ENCODE results near the gene HDAC9.

Gene HDAC9

GRCh38 chr7:18583305-18583704 is 87.8 kb downstream of the HDAC9 start:
- no peak for TF ChIP-seq CTCF (conservative IDR thresholded peaks at IDR 0.05; ENCODE audit: control insufficient read depth, insufficient read depth, low read depth, low read length)

GRCh38 chr7:18590241-18590640 is 94.7 kb downstream of the HDAC9 start:
- DNase-seq (ENCODE audit: low read depth) = no peak
- TF ChIP-seq CTCF (conservative IDR thresholded peaks at IDR 0.05; ENCODE audit: control insufficient read depth, insufficient read depth, low read depth, low read length) = no peak

More at GRCh38 chr7:18583305-18583704, 87.8 kb downstream of the HDAC9 start:
- H3K4me3 ChIP-seq (ENCODE audit: control insufficient read depth, low read depth, low read length) = no peak overlapping the region
- peak; percentile 18 for DNase-seq (ENCODE audit: low read depth)

GRCh38 chr7:18590744-18591340 is 95.3 kb downstream of the HDAC9 start:
- no peak overlapping the region for H3K4me3 ChIP-seq (ENCODE audit: control insufficient read depth, low read depth, low read length)
- peak; percentile 77 for DNase-seq (ENCODE audit: low read depth)
- TF ChIP-seq CTCF (conservative IDR thresholded peaks at IDR 0.05; ENCODE audit: control insufficient read depth, insufficient read depth, low read depth, low read length) = peak; percentile 74

More at GRCh38 chr7:18590241-18590640, 94.7 kb downstream of the HDAC9 start:
- no peak overlapping the region for H3K4me3 ChIP-seq (ENCODE audit: control insufficient read depth, low read depth, low read length)

- DNase-seq (ENCODE audit: low read depth) = no peak
- no peak overlapping the region for H3K4me3 ChIP-seq (ENCODE audit: control insufficient read depth, low read depth, low read length)
Measured at GRCh38 chr7:18593602-18594279, 98.2 kb downstream of the HDAC9 start.

GRCh38 chr7:18597754-18598153 is 102.2 kb downstream of the HDAC9 start:
- no peak for TF ChIP-seq CTCF (conservative IDR thresholded peaks at IDR 0.05; ENCODE audit: control insufficient read depth, insufficient read depth, low read depth, low read length)
- DNase-seq (ENCODE audit: low read depth) = no peak
- H3K4me3 ChIP-seq (ENCODE audit: control insufficient read depth, low read depth, low read length) = no peak overlapping the region

More at GRCh38 chr7:18593602-18594279, 98.2 kb downstream of the HDAC9 start:
- TF ChIP-seq CTCF (conservative IDR thresholded peaks at IDR 0.05; ENCODE audit: control insufficient read depth, insufficient read depth, low read depth, low read length) = no peak

- no peak overlapping the region for H3K4me3 ChIP-seq (ENCODE audit: control insufficient read depth, low read depth, low read length)
- peak; percentile 44 for DNase-seq (ENCODE audit: low read depth)
- TF ChIP-seq CTCF (conservative IDR thresholded peaks at IDR 0.05; ENCODE audit: control insufficient read depth, insufficient read depth, low read depth, low read length) = no peak
Measured at GRCh38 chr7:18607025-18607424, 111.5 kb downstream of the HDAC9 start.

All from fibroblast of mammary gland (primary cell).